HS-27A (cell line): Measurements from ENCODE around the gene GPX1.
"Not testable (repeated sequence)": the region's sequence is repeated elsewhere in the genome, so short reads cannot be mapped to it uniquely, and the experiment has no call there.

Source experiments
- DNase-seq: peaks from one replicate; pipeline ENCODE4 v3.0.0-alpha.2; 2012; ENCODE audit warnings: low read depth, missing footprints

GPX1 gene

GRCh38 chr3:49357443-49358216 is 523 bp downstream of the GPX1 start:
- peak; percentile 86 for DNase-seq

GRCh38 chr3:49357095-49357442 is 1.1 kb downstream of the GPX1 start:
- not testable (repeated sequence) for DNase-seq

- DNase-seq: no peak
These were observed 5.2 kb downstream of the GPX1 start for GRCh38 chr3:49352890-49353421.

GRCh38 chr3:49352281-49352680 is 5.9 kb downstream of the GPX1 start:
- no peak for DNase-seq

- no peak for DNase-seq
These were observed 6.6 kb downstream of the GPX1 start for GRCh38 chr3:49351521-49352011.

GRCh38 chr3:49349348-49350114 is 8.6 kb downstream of the GPX1 start:
- no peak for DNase-seq

- not testable (repeated sequence) for DNase-seq
These were observed 9.8 kb downstream of the GPX1 start for GRCh38 chr3:49348361-49348760.

DNA sequence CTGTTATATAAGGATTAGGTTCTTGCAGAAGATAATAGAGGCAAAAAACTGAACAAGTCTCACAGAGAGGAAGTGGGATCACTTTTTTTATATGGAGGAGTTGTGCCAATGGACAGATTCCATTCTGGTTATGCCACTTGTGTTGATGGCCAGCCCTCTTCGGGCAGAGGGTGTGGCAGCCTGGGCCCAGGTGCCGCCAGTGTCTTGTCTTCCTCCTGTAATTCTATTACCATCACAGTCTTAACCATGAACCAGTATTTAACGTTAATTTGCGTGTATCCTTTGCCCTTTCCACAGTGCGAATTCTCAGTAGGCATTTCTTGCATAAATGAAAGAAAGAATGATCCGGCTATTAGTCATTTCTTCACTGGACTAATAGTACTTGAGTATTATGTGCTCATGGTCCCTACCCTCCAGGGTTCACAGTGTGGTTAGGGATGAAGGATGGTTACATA is 11.3 kb downstream of the GPX1 start:
- no peak for DNase-seq

DNA sequence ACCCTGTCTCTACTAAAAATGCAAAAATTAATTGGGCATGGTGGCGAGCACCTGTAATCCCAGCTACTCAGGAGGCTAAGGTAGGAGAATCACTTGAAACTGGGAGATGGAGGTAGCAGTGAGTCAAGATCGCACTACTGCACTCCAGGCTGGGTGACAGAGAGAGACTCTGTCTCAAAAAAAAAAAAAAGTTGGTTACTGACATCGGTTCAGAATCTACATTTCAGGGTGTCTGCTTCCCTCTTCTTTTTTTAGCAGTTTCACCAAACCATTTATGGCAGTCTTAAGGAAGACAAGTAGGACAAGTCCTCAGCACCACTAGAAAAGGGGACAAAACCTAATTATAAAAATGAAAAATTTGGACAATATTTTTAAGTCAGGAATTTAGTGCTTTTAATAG is 15.0 kb downstream of the GPX1 start:
- no peak for DNase-seq

DNA sequence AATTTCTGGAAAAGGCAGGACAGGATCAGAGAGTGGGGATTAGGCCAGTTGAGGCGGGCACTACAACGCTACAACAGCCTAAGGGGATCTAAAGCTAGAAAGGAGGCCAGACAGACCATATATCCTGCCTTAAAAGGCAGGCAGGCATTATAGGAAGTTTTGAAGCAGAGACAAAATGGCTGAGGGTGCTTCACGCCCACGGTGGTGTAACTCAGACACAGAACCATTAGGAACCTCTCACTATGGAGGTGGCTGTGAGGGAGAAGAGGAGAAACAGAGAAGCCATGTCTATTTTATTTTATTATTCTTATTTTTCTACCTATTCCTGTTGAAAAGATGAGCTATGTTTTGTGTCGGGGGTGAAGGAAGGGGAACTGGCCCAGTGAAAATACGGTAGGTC is 16.2 kb downstream of the GPX1 start:
- DNase-seq: no peak

DNA sequence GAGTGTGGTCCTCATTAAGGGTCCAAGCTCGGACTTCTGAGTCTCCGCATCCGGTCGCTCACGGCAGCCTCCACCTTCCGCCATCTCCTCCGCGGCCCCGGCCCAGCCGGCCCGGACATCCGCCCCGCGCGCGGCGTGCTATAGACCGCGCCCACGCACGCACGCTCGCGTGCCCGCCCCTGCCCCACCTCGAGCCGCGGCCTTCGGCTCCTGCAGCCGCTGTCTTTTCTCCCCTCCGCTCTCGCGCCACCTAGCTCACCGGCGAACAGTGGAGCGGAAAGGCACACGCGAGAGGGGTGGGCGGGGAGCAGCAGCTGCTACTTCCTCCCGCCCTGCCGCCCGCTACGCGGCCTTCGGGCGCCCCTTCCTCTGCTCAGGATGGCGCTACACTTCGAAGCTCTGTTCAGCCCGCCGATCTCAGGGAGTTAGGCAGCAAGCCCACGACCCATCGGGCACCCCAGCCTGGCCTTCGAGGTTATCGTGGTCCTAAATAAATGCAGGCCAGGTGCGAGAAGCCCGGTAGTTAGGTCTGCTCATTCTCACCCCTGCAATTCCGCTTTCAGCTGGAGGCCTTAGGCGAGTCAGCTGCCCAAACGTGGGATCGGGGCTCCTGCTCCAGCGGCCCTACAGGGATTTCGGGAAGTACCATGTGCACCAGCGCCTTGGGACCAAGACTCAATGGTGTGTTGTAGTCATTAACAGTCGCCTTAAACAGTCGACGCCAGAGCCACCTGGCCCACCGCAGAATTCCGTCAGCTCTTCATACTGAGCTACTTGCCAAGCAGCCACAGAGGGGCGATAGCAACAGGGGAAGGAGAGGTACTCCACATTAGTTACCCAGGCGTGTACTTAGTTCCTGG is 18.0 kb downstream of the GPX1 start, which contains the start of gene USP4:
Gene USP4, minus strand, starts transcription at position 113 of the 860 bp plus-strand sequence. Its CDS starts 29 bp downstream, at position 84.
- DNase-seq: peak; percentile 85

DNA sequence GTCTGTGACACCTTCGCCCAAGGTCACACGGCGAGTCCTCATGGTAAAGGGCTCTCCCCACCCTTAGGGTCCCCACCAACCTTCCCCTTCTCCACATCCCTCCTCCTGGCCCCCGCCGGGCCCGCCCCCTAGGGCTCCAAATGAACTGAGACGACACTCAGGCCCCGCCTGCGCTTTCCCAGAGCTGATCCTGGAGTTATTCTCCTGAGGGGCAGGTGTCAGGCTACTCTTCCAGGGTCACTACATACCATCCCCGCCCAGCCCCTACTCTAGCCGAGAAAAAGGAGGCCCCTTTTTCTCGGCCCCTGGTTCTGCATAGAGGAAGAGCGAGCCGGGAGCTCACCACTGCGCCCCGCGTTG is 18.6 kb downstream of the GPX1 start:
- DNase-seq: no peak

DNA sequence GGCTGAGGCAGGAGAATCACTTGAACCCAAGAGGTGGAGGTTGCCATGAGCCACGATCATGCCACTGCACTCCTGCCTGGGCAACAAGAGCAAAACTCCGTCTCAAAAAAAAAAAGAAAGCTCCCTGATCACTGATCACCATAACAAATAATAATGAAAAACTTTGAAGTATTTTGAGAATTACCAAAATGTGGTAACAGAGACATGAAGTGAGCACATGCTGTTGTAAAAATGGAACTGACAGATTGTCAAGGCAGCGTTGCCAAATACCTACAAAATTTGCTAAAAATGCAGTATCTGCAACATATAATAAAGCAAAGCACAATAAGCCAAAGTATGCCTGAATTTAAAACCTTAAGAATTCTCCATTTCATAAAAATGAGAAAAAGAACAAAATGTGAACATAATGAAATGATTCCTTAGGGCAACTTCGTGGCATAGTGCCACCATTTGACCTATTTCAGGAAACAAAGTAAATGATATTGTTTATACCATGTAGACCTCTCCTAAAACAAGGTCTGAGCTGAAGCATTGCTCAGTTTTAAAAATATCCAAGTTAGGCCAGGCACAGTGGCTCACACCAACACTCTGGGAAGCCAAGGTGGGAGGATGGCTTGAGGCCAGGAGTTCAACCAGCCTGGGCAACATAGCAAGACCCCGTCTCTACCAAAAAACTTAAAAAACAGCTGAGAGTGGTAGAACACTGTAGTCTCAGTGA is 24.1 kb downstream of the GPX1 start:
- DNase-seq: no peak

DNA sequence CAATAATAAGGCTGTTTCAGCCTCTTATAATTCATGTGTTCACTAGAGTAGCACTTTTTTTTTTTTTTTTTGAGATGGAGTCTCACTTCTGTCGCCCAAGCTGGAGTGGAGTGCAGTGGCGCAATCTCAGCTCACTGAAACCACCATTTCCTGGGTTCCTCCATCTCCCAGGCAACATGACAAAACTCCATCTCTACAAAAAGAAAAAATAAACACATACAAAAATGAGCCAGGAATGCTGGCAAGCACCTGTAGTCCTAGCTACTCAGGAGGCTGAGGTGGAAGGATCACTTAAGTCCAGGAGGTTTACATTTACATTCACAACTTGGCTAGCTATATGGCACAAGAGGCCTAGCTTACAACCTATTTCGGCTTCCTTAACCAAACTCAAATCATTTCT is 25.1 kb downstream of the GPX1 start:
- no peak for DNase-seq

DNA sequence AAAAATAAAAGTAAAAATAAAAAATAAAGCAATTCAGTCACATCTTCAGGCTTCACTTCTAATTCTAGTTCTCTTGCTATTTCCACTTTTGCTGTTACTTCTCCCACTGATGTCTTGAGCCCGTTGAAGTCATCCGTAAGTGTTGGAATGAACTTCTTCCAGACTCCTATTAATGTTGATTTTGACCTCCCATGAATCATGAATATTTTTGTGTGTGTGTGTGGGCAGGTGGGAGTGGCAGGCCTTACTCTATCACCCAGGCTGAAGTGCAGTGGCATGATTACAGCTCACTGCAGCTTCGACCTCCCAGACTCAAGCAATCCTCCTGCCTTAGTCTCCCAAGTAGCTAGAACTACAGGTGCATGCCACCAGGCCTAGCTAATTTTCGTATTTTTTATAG is 29.0 kb downstream of the GPX1 start:
- no peak for DNase-seq

GRCh38 chr3:49328350-49328749 is 29.8 kb downstream of the GPX1 start:
- DNase-seq: not testable (repeated sequence)

- DNase-seq: no peak
These were observed 30.7 kb downstream of the GPX1 start for GRCh38 chr3:49327485-49327884.

- no peak for DNase-seq
These were observed 33.4 kb downstream of the GPX1 start for GRCh38 chr3:49324768-49325167.

- no peak for DNase-seq
These were observed 41.3 kb downstream of the GPX1 start for GRCh38 chr3:49316696-49317457.

DNA sequence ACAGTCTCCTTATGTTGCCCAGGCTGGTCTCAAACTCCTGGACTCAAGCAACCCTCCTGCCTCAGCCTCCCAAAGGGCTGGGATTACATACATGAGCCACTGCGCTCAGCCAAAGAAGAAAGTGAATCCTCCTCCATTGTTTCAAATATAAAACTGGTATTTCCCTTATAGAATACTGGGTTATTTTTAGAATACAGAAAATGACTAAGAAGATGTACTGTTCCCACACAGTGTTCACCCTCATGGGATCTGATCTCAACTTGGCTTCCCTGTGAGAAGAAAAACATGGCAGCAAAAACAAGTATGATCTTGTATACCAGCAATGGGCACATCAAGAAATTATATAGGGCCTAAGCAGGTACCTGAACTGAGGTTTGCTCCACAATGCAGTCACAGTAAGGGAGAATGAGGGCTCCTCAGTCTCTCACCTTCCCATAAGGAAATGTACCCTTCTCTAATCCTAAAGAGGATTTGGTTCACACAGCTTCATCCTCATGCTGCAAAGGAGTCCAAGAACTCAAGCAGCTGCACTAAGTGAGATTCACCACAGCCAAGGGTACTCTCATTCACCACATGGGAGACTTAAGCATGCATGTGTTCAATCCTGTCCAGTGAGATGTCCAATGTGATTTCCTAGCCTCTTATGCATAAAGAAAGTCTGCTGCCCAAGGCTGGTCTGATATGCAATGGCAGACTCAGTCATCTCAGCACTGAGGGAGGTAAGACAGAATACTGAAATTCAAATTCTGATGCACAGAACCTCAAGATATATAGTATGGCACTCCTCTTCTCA is 44.1 kb downstream of the GPX1 start:
- no peak for DNase-seq
